Neural crest cell (in vitro differentiated cells): Measurements from ENCODE around the gene PKN1. TPM values are rescaled to one million over a fixed set of nuclear protein-coding genes. Genes with fewer than 3 reads are reported as not detected.

Experiments used
- DNase-seq: peaks from one replicate; pipeline ENCODE4 v3.0.0; 2021; ENCODE audit warnings: low read depth, mixed read lengths, low spot score
- H3K27ac Mint-ChIP-seq: one replicate; pipeline ENCODE4 v1.8.0; 2021; ENCODE audit warnings: mild to moderate bottlenecking, mixed read lengths; ENCODE audit not compliant: unreplicated experiment
- H3K27me3 Mint-ChIP-seq: 2 replicates; pipeline ENCODE4 v1.8.0; 2021; ENCODE audit warnings: low read depth, mild to moderate bottlenecking, mixed read lengths
- H3K36me3 Mint-ChIP-seq: 2 replicates; pipeline ENCODE4 v1.8.0; 2021; ENCODE audit warnings: low read depth, mild to moderate bottlenecking, mixed read lengths
- H3K4me1 Mint-ChIP-seq: 2 replicates; pipeline ENCODE4 v1.8.0; 2021; ENCODE audit warnings: mixed read lengths
- H3K4me3 Mint-ChIP-seq: one replicate; pipeline ENCODE4 v1.8.0; 2021; ENCODE audit warnings: mild to moderate bottlenecking, mixed read lengths
- H3K9me3 Mint-ChIP-seq: 2 replicates; pipeline ENCODE4 v1.8.0; 2021; ENCODE audit warnings: mixed read lengths
- total RNA-seq: library from RNA; stranded (reverse); gene quantifications from 2 replicates; pipeline ENCODE4 v1.2.1, GENCODE V29; 2021
- TF ChIP-seq, protein P1 (sequence below): fragments of 200-600 bp; sonication (generic); conservative IDR thresholded peaks from 2 replicates; pipeline ENCODE4 v1.5.0; 2021; ENCODE audit warnings: antibody characterized with exemption, mild to moderate bottlenecking

PKN1 gene
- total RNA-seq, 1 donor from 2014 or later = 126 TPM

DNA sequence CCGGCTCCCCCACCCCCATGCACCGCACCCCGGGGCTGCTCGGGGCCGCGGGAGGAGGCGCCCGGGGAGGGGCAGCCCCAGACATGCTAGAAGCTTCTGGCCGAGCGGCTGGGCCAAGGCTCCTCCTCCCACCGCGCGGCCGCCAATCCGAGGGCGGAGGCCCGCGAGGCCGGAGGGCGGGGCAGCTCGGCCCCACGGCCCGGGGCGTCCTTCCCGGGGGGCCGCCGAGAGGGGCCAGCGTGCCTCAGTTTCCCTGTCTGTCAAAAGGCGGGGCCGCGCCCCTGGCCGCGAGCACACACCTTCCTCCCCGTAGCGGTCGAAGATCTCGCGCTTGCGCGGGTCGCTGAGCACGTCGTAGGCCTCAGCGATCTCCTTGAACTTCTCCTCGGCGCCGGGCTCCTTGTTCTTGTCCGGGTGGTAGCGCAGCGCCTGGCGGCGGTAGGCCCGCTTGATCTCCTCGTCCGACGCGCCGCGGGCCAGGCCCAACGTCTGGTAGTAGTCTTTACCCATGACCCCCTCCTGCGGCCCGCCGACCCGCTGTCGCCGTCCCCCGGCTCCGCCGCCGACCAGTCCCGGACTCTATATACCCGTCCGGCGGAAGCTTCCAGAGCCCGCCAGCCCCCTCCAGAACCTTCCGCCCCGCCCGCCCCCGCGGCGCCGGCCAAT is 84.9 kb downstream of the PKN1 start, which contains the start of gene DNAJB1:
Gene DNAJB1, minus strand, starts transcription at position 558 of the 666 bp plus-strand sequence. Its CDS starts 48 bp downstream, at position 510.
- Mint-ChIP-seq H3K4me1 (peaks cover 57% of the 10 kb centered on the region), H3K36me3 (peaks cover 25% of the 10 kb centered on the region), H3K4me3 (peak within 1 kb of the TSS; percentile 97), H3K27ac (peak within 1 kb of the TSS; percentile 98), H3K27me3 (peaks cover 2% of the 10 kb centered on the region), H3K9me3 (no peaks in the 10 kb centered on the region)
- no peak for DNase-seq
- TF ChIP-seq, protein P1, sequence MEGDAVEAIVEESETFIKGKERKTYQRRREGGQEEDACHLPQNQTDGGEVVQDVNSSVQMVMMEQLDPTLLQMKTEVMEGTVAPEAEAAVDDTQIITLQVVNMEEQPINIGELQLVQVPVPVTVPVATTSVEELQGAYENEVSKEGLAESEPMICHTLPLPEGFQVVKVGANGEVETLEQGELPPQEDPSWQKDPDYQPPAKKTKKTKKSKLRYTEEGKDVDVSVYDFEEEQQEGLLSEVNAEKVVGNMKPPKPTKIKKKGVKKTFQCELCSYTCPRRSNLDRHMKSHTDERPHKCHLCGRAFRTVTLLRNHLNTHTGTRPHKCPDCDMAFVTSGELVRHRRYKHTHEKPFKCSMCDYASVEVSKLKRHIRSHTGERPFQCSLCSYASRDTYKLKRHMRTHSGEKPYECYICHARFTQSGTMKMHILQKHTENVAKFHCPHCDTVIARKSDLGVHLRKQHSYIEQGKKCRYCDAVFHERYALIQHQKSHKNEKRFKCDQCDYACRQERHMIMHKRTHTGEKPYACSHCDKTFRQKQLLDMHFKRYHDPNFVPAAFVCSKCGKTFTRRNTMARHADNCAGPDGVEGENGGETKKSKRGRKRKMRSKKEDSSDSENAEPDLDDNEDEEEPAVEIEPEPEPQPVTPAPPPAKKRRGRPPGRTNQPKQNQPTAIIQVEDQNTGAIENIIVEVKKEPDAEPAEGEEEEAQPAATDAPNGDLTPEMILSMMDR = no peak

DNA sequence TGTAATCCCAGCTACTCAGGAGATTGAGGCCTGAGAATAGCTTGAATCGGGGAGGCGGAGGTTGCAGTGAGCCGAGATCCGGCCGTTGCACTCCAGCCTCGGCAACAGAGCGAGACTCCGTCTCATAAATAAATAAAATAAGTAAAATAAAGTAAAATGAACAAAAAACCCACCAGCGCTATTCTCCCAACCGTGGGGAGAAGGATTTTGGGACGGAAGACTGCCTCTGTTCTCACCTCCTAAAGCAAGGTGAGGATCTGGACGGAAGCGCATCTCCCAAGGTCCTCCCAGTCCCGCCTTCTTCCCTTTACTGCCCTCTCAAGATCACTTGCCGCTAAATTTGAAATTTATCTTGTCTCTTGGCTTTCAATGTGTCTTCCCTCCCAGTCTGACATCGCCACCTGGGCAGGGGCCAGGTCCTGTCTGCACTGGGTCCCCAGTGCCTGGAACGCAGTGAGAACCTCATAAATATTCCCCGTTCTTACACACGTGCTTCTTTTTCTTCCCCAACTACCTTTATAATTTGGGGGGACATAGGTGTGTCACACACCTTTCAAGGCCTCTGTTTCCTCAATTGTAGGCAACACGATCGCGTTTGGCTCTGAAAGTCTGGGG is 86.2 kb downstream of the PKN1 start:
- H3K9me3 Mint-ChIP-seq = no peaks in the 10 kb centered on the region
- peaks cover 55% of the 10 kb centered on the region for H3K4me1 Mint-ChIP-seq

DNA sequence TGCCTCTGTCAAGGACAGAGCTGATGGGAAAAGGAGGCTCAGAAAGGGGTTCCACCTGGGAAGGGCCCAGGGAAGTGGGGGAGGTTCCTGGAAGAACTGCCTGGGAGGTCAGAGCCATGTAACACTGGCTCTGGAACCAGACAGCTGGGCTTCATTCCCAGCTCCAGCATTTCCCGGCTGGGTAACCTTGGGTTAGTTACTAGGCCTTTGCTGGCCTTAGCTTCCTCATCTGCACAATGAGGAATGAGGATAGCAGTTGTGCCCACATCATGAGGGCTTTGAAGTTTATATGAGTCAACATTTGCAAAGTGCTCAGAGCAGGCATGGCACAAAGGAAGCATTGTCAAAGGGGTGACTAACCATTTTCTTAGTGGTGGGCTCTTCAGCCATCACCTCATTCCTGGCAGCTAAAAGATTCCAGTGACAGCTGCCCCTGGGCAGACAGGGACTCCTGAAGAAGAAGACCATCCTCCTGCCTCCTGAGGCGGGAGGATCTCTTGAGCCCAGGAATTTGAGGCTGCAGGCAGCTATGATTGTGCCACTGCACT is 86.8 kb downstream of the PKN1 start:
- DNase-seq = no peak
- Mint-ChIP-seq H3K36me3 (peaks cover 17% of the 10 kb centered on the region), H3K27me3 (peaks cover 2% of the 10 kb centered on the region), H3K27ac (peak overlapping the region; percentile 96), H3K9me3 (no peaks in the 10 kb centered on the region), H3K4me3 (peak overlapping the region; percentile 97), H3K4me1 (peaks cover 50% of the 10 kb centered on the region)
- TF ChIP-seq, protein P1 = no peak

More for the DNA sequence above, 86.2 kb downstream of the PKN1 start:
- Mint-ChIP-seq H3K27ac (peak overlapping the region; percentile 96), H3K4me3 (peak overlapping the region; percentile 97), H3K36me3 (peaks cover 21% of the 10 kb centered on the region), H3K27me3 (peaks cover 2% of the 10 kb centered on the region)
- DNase-seq = no peak
- TF ChIP-seq, protein P1 = no peak

DNA sequence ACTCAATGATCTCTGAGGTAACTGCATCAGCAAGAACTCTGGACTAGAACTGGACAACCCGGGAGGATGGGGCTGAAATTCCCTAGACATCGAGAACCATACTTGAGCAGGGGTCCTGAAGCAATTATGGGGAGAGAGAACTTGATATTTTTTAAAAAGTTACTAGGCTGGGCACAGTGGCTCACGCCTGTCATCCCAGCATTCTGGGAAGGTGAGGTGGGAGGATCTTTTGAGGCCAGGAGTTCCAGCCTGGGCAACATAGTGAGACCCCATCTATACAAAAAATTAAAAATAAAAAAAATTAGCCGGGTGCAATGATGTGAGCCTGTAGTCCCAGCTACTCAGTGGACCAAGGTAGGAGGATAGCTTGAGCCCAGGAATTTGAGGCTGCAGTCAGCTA is 87.4 kb downstream of the PKN1 start:
- H3K36me3 Mint-ChIP-seq = peaks cover 12% of the 10 kb centered on the region
- H3K4me3 Mint-ChIP-seq = peak overlapping the region; percentile 97
- no peaks in the 10 kb centered on the region for H3K9me3 Mint-ChIP-seq
- TF ChIP-seq, protein P1 = no peak
- H3K4me1 Mint-ChIP-seq = peaks cover 44% of the 10 kb centered on the region
- H3K27ac Mint-ChIP-seq = peak overlapping the region; percentile 96
- H3K27me3 Mint-ChIP-seq = peaks cover 2% of the 10 kb centered on the region
- no peak for DNase-seq

Other genes with a start within 250 kb of the PKN1 start
- gene ADGRL1, start 227.1 kb upstream of the PKN1 start, total RNA-seq = 34.6 and 38.5 TPM in 2 replicates
- 0.91 and 1.4 TPM in 2 replicates for gene ADGRE5, start 51.9 kb upstream of the PKN1 start, total RNA-seq
- 131 and 132 TPM in 2 replicates for gene DDX39A, start 14.0 kb upstream of the PKN1 start, total RNA-seq
- 0.27 and 0.40 TPM in 2 replicates for gene PTGER1, start 42.0 kb downstream of the PKN1 start, total RNA-seq
- 72.5 and 73.0 TPM in 2 replicates for gene GIPC1, start 62.8 kb downstream of the PKN1 start, total RNA-seq
- gene DNAJB1, start 85.1 kb downstream of the PKN1 start, total RNA-seq = 89.4 and 94.2 TPM in 2 replicates
- gene TECR, start 96.3 kb downstream of the PKN1 start, total RNA-seq = 177 and 185 TPM in 2 replicates
- 123 and 128 TPM in 2 replicates for gene NDUFB7, start 138.8 kb downstream of the PKN1 start, total RNA-seq
- not detected in 2 replicates for gene CLEC17A, start 149.8 kb downstream of the PKN1 start, total RNA-seq
- gene ADGRE3, start 241.5 kb downstream of the PKN1 start, total RNA-seq = not detected in 2 replicates